Activated T-helper 9 cell treated with anti-CD3 and anti-CD28 coated beads, Interleukin-2, amount 50 U/mL, for 16 hours (primary cell): ENCODE results near the gene NDRG2.

Experiments
- DNase-seq: peaks from one replicate; pipeline ENCODE4 v3.0.0-alpha.2; 2020; ENCODE audit warnings: low read depth

The NDRG2 gene

DNA sequence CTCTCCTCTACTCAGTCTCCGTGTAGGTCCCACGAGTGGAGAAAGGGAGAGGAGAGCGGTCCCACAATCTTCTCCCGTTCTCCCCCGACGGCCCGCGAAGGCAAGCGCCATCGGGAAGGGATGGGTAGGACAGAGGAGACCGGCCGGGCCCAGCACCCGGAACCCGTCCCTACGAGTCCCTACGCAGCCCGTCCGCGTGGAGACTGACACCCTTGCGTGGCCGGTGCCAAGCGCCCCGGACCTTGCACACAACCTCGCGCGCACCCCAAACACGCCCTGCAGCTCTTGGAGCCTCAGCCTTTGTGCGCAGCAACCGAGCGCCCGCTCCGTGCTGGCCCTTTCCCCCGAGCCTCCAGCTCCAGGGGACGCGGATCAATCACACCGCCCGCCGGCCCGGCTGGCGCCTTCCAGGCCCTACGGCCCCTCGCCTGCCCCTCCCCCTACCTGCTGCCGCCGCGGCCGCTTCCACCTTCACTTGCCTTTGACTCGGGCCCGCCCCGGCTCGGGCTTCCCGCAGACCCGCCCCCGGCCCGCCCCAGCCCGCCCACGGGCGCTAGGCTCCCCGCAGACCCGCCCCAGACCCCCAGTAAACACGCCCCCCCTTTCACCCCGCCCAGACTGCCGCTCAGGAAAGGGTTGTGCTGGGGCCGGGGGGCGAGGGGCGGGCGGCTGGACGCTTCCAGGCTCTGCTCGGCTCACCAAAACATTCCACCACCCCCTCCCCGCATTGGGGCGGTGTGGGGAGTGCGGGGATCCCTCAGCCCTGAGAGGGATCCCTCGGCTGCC lies at the start of gene NDRG2:
NDRG2 (minus strand) TSS at position 477 of the 786 bp plus-strand sequence. CDS start 1,746 bp downstream, outside the sequence.
- DNase-seq: peak; percentile 66

DNA sequence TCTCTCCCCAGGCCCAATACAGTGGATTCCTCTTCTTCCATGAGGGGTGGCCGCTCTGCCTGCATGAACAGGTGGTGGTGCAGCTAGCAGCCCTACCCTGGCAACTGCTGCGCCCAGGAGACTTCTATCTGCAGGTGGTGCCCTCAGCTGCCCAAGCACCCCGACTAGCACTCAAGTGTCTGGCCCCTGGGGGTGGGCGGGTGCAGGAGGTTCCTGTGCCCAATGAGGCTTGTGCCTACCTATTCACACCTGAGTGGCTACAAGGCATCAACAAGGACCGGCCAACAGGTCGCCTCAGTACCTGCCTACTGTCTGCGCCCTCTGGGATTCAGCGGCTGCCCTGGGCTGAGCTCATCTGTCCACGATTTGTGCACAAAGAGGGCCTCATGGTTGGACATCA lies 49.1 kb upstream of the NDRG2 start:
- no peak for DNase-seq

DNA sequence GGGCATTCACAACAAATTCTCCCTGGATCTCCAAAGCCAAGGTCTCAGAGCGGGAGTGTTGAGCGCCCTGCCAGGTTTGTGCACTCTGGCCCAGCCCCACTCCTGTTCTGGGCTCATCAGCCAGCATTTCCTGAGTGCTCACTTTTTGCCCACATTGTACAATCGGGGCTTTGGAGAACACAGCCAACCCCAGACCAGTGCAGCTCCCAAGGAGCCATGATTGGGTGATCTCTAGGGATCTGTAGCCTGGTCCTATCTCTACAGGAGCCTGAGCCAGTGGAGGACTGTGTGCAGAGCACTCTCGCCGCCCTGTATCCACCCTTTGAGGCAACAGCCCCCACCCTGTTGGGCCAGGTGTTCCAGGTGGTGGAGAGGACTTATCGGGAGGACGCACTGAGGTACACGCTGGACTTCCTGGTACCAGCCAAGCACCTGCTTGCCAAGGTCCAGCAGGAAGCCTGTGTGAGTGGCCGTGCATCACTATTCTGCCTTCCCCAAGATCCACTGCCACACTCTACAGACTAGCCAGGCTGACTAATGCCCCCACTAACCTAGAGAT lies 48.0 kb upstream of the NDRG2 start:
- DNase-seq: no peak

DNA sequence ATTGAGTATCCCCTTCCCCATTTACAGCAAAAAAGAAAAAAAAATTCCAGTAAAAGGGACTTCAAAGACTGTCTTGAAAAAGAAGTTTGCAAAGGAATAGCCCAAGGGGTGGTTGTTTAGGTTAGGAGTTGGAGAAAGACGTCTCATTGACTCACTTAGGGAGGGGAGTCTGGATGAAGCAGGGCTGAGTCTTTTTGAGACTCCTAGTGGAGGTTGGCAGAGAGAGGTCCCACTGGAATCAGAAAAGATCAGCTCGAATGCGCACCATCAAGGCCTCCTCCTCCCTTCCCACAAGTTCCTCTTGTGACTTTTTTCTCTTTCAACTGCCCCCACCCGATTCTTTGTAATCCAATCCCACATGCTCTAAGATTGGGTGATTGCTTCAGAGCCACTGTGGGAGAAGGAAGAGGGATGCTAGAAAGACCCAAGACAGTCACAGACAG lies 47.2 kb upstream of the NDRG2 start:
- DNase-seq: no peak

DNA sequence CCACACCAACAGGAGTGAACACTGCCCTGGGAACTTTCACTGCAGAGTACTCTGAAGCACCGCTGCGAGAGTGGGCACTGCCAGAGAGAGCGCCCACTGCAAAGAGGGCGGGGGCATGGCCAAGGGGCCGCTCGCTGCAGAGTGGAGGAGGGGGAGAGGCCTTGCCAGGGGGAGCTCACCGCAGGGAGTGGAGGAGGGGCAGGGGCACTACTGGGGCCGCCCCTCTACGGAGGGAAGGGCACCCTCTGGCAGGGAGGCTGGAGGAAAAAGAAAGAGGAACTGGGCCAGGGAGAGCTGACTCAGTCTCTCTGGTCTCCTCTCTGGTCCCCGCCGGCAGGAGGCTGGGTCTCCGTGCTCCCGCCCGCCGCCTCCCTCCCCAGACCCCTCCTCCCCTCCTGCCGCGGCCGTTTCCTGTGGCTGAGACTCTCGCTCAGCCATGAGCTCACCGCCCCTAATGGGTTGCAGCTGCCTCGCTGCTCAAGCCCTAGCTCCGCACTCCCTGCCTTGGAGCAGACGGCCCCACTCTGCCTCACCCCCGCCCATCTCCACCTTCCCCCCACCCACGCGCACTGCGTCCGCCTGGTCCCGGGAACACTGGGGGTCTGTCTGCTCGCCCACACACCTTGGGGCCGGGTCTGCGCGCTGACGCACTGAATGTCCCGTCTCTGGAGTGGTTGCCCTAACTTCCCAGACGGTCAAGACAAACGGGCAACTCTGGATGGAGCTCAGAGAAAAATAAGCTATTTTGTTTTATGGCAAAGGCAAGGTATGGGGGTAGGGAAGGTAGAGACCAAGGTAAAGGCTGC lies 46.6 kb upstream of the NDRG2 start:
- no peak for DNase-seq

DNA sequence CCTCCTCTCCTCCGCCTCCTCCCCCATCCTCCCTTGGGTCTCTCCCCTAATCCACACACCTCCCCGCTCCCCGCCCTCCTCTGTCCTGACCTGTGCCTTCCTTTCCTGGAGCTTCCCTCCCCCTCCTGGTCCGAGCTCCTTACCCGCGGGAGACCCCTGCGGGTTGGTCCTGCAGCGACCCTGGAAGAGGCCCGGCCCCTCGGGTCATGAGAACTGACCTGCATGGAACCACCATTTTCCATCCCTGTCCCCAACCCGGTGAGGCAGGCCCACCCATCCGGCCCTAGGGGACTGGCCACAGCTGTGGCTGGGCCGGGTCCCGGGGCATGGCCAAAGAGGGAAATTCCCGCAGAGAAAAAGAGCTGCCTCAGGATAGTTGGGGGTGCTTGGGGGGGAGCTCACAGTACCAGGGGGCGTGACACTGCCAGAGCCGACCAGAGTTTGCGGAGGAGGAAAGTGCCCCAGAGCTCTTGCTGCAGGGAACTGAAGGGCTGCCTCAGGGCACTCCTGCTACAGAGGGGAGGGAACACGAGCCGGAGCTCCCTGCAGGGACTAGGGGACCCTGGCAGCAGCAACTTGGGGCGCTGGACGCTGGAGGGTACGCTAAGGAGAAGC lies 45.9 kb upstream of the NDRG2 start:
- no peak for DNase-seq

DNA sequence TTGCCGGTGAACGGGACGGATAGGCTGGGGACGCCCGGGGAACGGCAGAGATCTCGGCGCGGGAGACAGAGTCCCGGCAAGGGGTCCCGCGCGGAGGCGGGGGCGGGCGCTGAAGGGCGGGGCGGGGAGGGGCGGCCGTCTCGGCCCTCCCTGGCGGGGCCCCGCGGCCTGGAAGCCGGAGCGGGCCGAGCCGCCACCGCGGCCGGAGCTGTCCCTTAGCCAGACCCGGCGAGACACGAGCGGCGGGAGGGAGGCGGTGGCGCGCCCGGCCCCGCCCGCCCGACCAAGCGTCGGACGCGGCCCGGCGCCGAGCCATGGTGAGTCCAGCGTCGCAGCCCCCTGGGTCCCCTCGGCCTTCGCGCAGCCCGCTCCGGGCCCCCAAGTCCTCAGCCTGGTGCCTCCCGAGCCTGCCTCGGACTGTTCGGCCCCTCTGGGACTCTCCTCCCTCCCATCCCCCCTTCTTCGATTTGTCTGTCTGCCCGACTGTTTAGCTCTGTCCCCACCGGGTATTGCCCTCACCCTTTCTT lies 45.3 kb upstream of the NDRG2 start, which contains the start of gene ARHGEF40:
ARHGEF40 (plus strand) TSS at position 222 of the 527 bp plus-strand sequence; CDS start at position 315, 93 bp downstream.
- no peak for DNase-seq

DNA sequence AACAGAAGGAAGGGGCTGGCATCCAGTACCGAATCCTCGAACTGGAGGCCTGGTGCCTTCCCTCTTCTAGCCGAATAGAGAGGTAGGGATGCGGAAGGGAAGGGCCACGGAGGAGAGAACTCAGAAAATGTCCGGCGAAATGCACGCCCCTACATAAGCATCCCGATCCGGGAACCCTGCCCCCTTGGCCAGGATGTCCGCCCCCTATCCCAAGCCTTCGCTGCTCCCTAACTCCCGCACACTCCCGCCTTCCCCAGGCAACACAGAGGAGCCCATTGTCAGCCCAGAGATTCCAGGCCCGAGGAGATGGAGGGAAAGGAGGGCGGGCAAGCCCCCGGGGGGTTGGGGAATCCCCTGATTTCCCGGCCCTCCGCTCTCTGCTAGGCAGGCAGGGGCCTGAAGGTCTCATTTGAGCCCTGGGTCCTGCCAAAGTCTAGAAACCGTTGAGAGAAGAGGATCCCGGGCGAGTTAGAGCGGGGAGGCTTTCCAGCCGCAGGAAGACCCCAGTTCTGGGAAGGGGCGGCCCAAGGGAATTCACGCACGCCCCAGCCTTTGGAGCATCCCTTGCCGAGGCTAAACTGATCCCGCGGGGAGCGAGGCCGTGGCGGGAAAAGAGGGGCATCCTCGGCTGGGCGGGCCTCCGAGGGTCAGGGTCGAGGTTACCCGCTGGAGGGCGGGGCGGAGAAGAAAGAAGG lies 44.7 kb upstream of the NDRG2 start:
- no peak for DNase-seq

DNA sequence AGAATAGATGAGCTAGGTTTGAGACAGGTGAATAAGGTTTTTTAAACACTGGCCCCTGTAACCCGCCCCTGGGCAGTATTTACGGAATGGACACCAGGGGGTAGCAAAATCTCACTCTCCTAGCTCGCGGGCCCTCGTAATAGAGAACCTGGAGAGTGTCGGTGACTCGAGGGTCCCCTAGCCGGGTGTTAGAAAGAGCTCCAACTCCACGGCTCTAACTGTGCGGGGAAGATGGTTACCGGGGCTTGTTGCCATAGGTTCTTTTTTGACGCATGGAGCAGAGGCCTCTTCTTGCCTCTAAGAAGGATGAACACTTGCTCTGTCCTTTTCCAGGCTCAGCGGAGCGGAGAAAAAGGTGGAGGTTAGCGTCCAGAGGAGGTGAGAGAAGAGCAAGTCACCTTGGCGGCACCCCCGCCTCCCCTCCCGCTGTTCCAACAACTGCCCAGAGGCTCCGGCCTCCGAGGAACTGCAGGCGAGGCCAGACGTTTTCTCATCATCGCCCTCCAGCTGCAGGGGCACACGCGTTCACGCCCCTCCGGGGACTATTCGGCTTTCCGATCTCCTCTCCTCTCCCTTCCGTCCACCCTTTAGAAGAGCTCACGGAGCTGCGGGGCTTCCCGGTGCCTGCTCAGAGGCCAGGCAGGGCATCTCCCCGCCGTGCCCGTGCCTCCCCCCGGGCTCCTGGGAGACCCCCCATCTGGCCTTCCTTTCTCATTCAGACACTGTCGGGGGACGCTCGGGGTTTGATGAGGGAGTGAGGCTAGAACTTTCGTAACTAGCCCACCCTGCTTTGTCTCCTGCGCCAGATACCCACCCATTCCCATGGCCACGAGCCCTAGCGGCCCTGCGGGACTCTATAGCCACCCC lies 43.9 kb upstream of the NDRG2 start:
- DNase-seq: no peak

DNA sequence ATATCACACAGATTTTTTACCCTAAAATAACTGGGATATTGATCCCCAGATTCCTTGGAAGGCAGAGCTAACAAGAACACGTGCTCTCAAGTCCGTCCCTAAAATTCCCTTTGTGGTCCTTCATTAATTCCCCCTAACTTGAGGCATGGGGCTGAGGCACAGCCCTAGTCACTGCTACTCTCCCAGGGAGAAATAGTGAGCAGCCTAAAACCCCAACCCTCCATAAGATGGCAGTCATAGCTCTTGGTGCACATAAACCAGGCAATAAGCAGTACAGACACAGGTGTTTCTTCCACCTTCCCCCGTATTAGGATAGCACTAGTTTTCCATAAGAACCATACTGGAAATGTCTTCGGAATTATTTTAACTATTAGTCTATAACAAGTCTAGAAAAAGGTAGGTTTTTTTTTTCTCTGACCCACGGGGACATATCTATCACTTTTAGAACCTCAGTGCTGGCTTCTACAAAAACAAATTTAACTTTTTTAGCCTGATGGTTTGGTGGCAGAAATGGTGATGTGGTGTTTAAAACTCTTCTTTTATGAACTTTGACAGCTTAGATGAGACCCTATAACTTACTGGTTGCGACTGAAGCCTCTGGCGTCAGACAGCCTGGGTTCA lies 42.1 kb upstream of the NDRG2 start:
- DNase-seq: no peak

DNA sequence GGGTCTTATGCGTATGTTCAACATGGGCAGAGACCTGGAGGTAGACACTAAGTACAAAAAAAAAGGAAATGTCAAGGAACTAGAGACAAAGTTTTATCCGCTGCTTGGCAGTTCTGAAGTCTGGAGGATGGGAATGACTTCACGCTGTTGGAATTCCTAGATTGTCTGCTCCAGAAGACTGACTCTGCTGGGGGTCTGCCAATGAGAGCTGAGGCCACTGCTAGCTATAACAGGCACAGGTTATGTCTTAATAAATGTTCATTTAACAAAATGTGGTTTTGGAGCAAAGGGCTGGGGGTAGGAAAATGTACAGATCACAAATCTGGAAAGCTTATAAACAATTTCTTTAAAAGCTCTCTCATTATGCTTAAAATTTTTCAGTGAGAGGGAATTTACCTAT lies 38.6 kb upstream of the NDRG2 start:
- no peak for DNase-seq

DNA sequence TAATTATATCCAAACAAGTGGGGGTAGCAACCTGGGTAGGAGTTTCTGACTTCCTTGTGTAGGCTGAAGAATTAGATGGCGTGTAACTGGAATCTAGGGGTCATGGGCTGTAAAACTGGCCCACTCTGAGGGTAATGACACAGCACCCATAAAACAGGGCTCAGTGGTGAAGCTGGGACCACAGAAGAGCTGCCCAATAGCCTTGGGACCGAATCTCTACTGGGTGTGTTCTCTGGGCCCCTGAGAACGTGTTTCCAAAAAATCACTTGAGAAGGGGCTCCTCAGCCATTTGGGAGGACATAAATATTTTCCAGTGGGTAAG lies 36.4 kb upstream of the NDRG2 start:
- no peak for DNase-seq

DNA sequence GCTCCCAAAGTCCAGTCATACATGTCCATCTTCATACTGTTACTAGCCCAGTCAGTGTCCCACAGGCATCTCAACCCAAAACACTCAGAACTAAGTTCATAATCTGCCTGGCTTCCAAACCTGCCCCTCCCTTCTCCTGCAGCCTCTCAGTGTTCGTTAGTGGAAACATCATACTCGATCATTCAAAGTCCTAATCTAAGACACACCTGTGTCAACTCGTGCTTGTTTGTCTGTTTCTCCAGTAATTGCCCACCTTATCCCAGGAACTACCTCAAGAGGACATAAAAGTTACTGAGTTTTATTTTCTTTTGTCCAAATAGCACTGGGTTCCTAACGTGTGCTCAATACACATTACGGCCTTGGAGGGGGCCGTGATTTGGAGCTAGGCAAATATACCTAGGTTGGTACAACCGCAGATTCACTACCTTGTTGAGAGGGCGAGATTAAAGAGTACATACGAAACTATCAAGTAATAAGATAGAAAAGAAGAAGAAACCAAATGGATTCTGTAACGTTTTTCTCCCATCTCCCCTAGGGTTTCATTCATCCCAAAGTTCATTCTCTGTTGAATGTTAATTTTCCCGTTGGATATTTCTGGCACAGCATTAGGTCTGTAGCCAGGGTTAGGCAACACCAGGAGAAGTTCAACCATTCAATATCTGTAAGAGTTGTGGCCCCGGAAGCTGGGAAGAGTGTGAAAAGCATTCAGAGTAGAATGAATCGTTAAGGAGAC lies 35.9 kb upstream of the NDRG2 start:
- no peak for DNase-seq

DNA sequence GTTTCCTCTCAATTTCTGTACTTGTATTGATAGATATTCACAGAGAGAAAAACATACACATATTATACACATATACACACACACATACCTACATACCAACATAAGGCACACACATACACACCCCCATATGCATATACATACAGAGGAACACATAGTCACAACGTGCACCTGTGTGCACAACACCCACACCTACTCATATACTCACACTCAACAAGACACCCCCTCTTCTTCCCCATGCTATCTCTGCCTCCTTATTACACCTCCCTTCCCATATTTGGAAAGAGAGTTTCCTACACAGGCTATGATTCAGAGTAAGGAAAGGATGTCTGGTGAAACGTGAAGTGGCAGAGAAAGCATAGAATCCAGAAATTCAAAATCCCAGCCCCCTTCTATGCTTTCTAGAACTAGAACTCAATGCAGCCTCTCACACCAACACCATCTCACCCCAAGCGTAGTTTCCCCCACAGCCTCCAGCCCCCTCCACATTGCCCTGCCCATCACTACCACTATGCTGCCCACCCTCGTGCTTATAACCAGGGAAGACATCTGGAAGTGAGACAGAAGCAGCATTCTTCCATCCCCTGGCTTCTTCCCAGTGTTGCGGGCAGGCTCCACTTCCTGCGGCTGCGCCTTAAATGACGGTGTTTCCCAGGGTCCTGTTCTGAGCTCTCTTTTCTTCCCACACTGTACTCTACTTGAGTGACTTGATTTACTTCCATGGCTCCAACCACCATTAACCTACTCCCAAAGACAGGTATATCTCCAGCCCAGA lies 35.2 kb upstream of the NDRG2 start:
- DNase-seq: no peak

DNA sequence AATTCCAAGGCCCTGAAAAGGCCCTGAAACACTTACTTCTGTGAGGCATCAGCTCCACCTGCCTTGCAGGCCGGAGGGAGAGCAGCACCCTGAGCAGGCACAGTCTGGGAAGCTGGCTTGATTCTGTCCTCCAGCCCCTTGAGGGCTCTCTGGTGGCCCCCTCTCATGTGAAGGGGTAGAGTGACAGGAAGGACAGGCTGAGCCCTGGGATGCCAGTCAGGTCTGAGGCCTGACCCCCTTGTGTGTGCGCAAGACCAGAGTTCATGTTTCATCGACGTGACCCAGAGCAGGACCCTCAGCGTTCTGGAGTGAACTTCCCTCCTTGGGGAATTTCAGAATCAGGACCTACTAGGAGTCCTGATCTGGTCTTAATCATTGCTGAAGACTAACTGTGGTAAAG lies 34.0 kb upstream of the NDRG2 start:
- no peak for DNase-seq

DNA sequence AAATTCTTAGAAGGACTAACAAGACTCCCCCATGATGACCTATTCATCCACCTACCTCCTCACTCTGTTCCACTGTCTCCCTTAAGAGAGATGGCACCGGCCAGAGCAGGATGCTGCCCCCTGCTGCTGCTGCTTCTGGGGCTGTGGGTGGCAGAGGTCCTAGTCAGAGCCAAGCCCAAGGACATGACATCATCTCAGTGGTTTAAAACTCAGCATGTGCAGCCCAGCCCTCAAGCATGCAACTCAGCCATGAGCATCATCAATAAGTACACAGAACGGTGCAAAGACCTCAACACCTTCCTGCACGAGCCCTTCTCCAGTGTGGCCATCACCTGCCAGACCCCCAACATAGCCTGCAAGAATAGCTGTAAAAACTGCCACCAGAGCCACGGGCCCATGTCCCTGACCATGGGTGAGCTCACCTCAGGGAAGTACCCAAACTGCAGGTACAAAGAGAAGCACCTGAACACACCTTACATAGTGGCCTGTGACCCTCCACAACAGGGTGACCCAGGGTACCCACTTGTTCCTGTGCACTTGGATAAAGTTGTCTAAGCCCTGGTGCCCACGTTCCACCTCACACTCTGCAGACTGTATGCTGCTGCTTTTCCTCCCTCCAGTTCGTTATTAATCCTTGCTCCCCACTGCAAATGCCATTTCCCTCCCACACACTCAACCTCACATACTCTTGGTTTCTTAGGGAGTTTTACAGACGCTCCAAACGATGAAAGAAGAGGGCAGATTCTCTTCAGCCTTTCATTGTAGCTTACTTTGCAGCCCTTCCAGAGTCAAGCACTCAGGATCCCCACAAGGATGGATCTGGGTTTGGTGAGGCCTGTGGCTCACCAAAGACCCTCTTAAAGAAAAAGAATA lies 33.2 kb upstream of the NDRG2 start, which contains the start of gene RNASE8:
RNASE8 (plus strand) TSS at position 20 of the 873 bp plus-strand sequence; CDS start at position 91, 71 bp downstream.
- DNase-seq: no peak

DNA sequence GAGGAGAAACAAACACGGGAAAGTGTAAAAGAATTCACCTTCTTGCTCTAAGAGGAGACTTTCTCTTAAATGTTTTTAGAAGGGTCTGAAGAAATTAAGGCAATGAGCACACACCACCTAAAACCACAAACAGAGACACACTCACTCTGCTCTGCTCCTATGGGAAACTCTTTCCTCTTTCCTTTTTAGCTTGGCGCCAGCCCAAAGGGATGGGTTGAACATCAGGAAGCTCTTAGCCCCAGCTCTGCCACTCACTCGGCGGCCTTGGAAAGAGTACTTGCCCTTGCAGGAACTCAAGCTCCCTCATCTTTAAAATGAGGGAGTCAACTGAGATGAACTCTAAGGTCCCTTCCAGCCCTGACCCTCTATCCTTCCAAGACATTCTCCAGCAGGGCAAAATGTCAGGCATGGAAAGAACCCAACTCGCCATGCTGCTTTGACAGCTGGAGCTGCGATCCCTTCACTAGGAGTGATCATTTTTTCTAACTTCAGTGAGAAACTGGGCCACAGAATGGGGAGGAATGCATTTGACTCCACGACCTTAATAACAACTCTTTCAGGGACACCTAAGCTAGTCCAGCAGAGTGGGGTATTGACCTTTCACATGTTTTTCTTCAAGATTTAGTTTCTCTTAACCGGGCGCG lies 31.8 kb upstream of the NDRG2 start:
- DNase-seq: no peak
